Subcutaneous abdominal adipose tissue (tissue), 5 donors: ENCODE measurements around the gene LHB.

ENCODE experiments used
- H3K27ac ChIP-seq: one replicate; pipeline ENCODE4 v1.7.0; 2013; ENCODE audit warnings: low read depth, mild to moderate bottlenecking, inconsistent platforms, low read length, moderate library complexity
- H3K27me3 ChIP-seq, 5 donors: one replicate each; pipeline ENCODE4 v1.7.0; 2013; ENCODE audit warnings: low read length in 5 of 5, inconsistent platforms in 1 of 5; ENCODE audit not compliant: control insufficient read depth in 5 of 5, insufficient read depth in 4 of 5
- H3K36me3 ChIP-seq, 5 donors: one replicate each; pipeline ENCODE4 v1.7.0; 2013; ENCODE audit warnings: low read length in 5 of 5; ENCODE audit not compliant: control insufficient read depth in 5 of 5, insufficient read depth in 5 of 5
- H3K4me1 ChIP-seq, 5 donors: one replicate each; pipeline ENCODE4 v1.7.0; 2013; ENCODE audit warnings: low read length in 5 of 5, mild to moderate bottlenecking in 3 of 5, moderate library complexity in 1 of 5; ENCODE audit not compliant: control insufficient read depth in 5 of 5, insufficient read depth in 5 of 5
- H3K4me3 ChIP-seq, 5 donors: one replicate each; pipeline ENCODE4 v1.7.0; 2013; ENCODE audit warnings: low read length in 5 of 5, low read depth in 1 of 5
- H3K9ac ChIP-seq, 5 donors: one replicate each; pipeline ENCODE4 v1.7.0; 2013; ENCODE audit warnings: low read length in 5 of 5, mild to moderate bottlenecking in 4 of 5, moderate library complexity in 3 of 5
- H3K9me3 ChIP-seq, 5 donors: one replicate each; pipeline ENCODE4 v1.7.0; 2013; ENCODE audit warnings: low read length in 5 of 5; ENCODE audit not compliant: control insufficient read depth in 5 of 5
- donor health status: healthy.
- donor health status: healthy.
- donor health status: healthy.
- donor health status: healthy.
- donor health status: healthy.

The LHB gene

DNA sequence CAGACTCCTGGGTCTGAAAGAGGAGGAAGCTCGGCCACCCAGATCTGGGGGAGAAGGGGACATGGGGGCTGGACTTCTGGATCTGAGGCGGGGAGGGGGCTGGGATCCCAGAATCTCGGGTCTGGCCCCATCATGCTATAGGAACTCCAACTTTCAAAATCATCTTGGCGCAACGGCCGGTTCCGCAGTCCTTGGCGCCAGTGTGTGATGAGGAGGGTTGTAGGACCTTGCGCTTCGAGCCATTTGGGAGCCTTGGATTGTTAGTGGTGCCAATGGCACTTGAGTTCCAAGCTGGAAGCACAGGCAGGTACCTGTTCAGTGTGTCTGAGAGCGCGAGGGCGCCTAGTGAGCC, 22.9 kb downstream of the LHB start:
- peak overlapping the region; percentile 83 to 97 (median 96) for H3K4me3 ChIP-seq
- peak overlapping the region; percentile 98 for H3K27ac ChIP-seq
- peaks cover 6 to 52% (median 45%) of the 10 kb centered on the region in 5 donors for H3K4me1 ChIP-seq
- H3K9ac ChIP-seq = peak overlapping the region; percentile 71 to 99 (median 81)
- no peaks in the 10 kb centered on the region for H3K27me3 ChIP-seq
- H3K9me3 ChIP-seq = no peaks in the 10 kb centered on the region
- peaks cover 0 to 7% (median 0%) of the 10 kb centered on the region in 5 donors for H3K36me3 ChIP-seq

DNA sequence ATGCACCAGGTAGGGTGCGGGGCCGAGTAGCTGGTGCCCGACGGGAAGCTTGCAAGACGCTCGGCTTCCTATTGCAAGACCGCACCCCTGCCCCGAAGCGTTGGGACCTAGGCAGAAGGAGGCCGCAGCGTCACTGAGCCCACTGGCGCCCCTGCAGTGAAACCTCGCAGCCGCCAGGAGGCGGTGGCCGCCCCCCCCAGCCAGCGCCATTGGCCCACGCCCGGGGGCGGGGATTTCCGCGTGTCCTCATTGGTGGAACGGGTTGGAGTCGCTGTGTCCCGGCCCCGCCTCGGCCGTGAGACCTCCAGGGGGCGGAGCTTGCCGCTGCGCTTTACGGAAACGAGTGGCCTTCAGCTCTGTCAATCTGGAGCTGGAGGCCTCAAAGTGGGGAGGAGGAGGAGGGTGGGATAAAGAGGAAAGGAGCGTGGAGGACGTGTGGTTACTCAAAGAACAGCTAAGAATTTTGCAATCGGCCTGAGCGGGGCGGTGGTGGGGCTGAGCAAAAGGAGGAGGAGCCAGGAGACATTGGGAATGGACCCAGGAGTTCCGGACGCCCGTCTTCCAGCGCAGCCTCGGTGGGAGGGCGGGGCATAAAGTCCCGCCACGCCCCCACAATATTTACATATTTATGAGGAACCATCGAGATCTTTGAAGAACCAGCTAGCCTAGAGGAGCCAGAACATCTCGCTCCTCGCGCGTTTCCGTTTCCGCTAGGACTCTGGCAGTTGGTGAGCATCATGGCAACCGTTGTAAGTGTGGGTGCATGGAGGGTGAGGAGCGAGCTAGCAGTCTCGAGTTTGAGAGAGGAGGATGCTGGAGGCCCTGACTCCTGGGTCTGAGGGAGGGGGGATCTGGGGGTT, 23.5 kb downstream of the LHB start, which contains the start of the genes GYS1 and RUVBL2:
TSS of gene GYS1 (minus strand) at position 135 of the 860 bp plus-strand sequence. CDS start 197 bp downstream, outside the sequence.
TSS of gene RUVBL2 (plus strand) at position 713 of the 860 bp plus-strand sequence. CDS start at position 738, 25 bp downstream.
- Histone ChIP-seq H3K9me3 (no peaks in the 10 kb centered on the region), H3K27ac (peak within 1 kb of the TSS; percentile 98), H3K27me3 (no peaks in the 10 kb centered on the region), H3K4me3 (peak within 1 kb of the TSS; percentile 91 to 97 (median 97)), H3K4me1 (peaks cover 6 to 52% (median 45%) of the 10 kb centered on the region in 5 donors), H3K36me3 (peaks cover 0 to 13% (median 5%) of the 10 kb centered on the region in 5 donors), H3K9ac (peak within 1 kb of the TSS; percentile 71 to 99 (median 93))

DNA sequence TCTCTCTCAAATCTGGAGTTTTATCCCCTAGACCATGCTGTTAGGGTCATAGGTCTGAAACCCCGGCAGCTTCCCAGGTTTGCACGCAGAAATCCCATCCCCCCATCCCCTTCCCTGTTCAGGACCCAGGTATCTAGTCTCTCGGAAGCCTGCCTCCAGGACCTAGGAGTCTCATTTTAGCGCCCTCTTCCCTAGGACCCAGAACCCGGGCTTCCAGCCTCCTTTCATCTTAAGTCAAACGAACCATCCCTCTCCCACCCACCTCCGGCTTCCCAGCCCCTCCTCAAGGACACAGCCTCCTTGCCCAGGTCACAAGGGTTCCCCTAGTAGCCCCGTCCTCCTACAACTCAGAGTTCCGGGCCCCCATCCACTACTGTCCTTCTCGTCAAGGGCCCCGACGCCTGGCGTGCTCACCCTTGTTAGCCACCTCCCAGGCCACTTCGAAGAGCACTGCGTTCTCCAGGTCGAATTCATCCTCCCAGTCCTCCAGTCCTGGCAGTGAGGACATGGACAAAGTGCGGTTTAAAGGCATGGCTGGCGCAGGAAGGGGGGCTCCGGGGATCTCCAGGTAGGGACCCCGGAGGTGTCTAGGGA, 24.2 kb downstream of the LHB start:
- no peaks in the 10 kb centered on the region for H3K27me3 ChIP-seq
- H3K9ac ChIP-seq = peak overlapping the region; percentile 71 to 99 (median 93)
- H3K36me3 ChIP-seq = peaks cover 0 to 18% (median 10%) of the 10 kb centered on the region in 5 donors
- peaks cover 6 to 52% (median 45%) of the 10 kb centered on the region in 5 donors for H3K4me1 ChIP-seq
- H3K9me3 ChIP-seq = no peaks in the 10 kb centered on the region
- H3K27ac ChIP-seq = peak overlapping the region; percentile 98
- peak overlapping the region; percentile 91 to 97 (median 97) for H3K4me3 ChIP-seq

DNA sequence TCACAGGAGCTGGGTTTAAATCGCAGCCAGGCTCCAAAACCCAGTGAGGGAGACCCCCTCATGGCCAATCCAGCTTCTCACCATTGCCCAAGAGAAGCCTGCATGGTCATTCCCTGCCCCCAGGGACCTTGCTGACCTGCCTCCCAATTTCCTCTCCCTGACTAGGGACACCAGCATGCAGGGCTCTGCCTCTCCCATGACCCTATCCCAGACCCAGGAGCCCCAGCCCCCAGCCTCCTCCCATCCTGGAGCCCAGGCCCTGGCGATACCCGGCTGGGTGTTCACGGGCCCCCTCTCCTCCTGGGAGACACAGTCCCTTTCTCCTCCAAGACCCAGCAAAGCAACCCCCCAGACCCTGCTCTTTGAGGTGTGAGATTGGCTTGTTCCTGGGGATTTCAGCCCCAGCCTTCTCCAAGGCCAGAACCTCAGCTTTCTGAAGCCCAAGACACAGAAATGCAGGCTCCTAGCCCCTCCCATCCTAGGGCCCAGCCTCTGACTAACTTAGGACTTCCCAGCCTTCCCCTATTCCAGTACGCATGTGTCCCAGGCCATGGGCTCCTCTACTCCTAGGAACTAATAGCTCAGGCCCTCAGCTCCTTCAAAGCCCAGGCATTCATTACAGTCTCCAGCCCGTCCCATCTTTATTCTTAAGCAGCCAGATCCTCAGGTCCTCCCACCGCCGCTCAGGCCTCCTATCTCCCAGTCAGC, 24.9 kb downstream of the LHB start:
- Histone ChIP-seq H3K4me3 (peak overlapping the region; percentile 91 to 97 (median 97)), H3K9ac (peak overlapping the region; percentile 71 to 99 (median 93)), H3K27me3 (no peaks in the 10 kb centered on the region), H3K27ac (peak overlapping the region; percentile 98), H3K9me3 (no peaks in the 10 kb centered on the region), H3K36me3 (peaks cover 0 to 20% (median 13%) of the 10 kb centered on the region in 5 donors), H3K4me1 (peaks cover 6 to 52% (median 45%) of the 10 kb centered on the region in 5 donors)

DNA sequence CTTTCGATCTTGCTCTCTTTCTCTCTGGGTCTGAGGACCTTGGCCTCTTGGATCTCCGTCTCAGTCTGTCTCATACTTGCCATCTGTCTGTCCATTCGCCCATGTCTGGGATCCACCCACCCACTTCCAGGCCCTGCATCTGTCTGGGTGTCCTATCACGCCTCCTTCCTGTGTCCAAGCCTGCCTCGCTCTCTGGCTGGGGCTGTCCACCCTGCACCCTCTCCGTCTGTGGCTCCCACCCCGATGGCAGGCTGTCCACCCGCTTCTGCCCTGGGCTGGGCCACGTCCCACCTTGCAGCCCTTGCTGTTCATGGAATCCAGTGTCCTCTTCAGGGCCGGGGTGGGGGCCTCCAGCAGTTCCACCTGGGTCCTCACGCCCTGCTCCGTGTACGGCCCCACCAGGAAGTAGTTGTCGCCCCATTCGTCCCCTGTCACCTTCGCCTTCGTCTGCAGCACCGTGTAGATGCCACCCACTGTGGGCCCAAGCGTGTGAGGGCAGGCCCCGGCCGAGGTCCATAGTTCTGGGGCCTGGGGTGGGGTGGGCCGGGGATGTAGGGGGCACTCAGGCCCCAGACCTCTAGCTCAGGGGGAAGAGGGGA, 25.8 kb downstream of the LHB start:
- peaks cover 6 to 59% (median 50%) of the 10 kb centered on the region in 5 donors for H3K4me1 ChIP-seq
- no peaks in the 10 kb centered on the region for H3K27me3 ChIP-seq
- peak overlapping the region in 4 of 5 donors; percentile 91 to 97 (median 97) for H3K4me3 ChIP-seq
- peak overlapping the region in 4 of 5 donors; percentile 86 to 99 (median 94) for H3K9ac ChIP-seq
- no peaks in the 10 kb centered on the region for H3K9me3 ChIP-seq
- H3K36me3 ChIP-seq = peaks cover 0 to 25% (median 16%) of the 10 kb centered on the region in 5 donors
- peak overlapping the region; percentile 98 for H3K27ac ChIP-seq

DNA sequence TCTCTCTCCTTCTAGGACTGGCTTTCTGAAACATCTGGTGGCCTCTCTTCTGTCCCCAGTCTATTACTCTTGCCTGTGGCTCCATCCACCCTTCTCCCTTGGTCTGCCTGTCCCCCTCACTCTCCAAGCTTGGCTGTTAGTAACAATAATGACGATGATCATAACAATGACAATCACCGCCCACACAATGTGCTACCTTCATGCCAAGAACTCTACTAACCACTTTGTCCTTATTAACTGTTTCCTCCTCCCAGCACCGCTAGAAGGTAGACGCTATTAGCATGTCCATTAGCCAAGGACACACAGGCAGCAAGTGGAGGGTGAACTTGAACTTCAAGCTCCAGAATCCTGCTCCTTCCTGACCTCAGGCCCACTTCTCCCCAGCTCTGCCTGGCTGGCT, 26.5 kb downstream of the LHB start:
- peak overlapping the region; percentile 98 for H3K27ac ChIP-seq

DNA sequence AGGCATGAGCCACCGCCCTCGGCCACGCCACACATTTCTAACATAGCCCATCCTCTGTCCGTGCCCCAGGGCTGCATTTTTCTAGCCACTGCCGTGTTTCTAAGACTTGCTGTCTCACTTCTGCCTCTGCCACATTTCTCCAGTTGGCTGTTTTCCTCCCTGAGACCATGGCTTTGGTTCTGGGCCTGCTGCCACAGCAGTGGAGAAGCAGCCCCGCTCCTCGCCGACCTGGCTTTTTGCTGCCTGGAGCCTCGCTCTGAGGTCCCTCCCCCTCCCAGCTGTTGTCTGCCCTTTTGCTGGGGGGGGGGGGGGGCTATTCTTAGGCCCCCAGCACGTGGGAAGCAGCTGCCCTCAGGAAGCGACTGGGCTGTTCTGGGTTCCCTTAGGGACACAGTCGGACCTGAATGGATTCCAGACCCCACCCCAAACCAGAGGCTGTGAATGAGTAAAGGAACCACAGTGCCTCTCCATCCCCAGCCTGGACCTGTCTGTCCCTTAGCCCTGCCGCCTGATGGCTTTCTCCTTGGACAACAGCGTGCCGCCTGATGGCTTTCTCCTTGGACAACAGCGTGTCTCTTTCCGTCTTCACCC, 27.1 kb downstream of the LHB start:
- H3K4me1 ChIP-seq = peaks cover 6 to 64% (median 54%) of the 10 kb centered on the region in 5 donors
- H3K4me3 ChIP-seq = peak overlapping the region in 1 of 5 donors; percentile 53
- peaks cover 0 to 38% (median 29%) of the 10 kb centered on the region in 5 donors for H3K36me3 ChIP-seq
- H3K27me3 ChIP-seq = no peaks in the 10 kb centered on the region
- H3K27ac ChIP-seq = peak overlapping the region; percentile 98
- H3K9ac ChIP-seq = no peak overlapping the region
- no peaks in the 10 kb centered on the region for H3K9me3 ChIP-seq

More for the DNA sequence above, 26.5 kb downstream of the LHB start:
- Histone ChIP-seq H3K4me3 (peak overlapping the region in 1 of 5 donors; percentile 53), H3K9me3 (no peaks in the 10 kb centered on the region), H3K36me3 (peaks cover 0 to 32% (median 23%) of the 10 kb centered on the region in 5 donors), H3K27me3 (no peaks in the 10 kb centered on the region), H3K9ac (peak overlapping the region in 2 of 5 donors; percentile 54 to 95), H3K4me1 (peaks cover 6 to 64% (median 54%) of the 10 kb centered on the region in 5 donors)

DNA sequence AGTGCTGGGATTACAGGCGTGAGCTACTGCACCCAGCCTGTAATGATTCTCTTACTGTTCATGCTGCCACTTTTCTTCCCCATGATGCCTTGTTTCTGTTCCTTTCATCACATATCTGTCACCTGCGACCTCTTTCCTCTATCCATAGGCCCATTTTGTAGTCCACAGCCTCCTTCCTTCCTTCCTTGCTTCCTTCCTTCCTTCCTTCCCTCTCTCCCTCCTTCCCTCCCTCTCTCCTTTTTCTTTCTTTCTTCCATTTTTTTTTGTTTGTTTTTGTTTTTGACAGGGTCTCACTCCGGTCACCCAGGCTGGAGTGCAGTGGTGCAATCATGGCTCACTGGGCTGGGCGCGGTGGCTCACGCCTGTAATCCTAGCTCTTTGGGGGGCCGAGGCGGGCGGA, 28.0 kb downstream of the LHB start:
- no peak overlapping the region for H3K4me3 ChIP-seq
- no peak overlapping the region for H3K27ac ChIP-seq
- no peaks in the 10 kb centered on the region for H3K27me3 ChIP-seq
- H3K9me3 ChIP-seq = no peaks in the 10 kb centered on the region
- peaks cover 0 to 40% (median 32%) of the 10 kb centered on the region in 5 donors for H3K36me3 ChIP-seq
- H3K4me1 ChIP-seq = peaks cover 4 to 57% (median 46%) of the 10 kb centered on the region in 5 donors
- peak overlapping the region in 1 of 5 donors; percentile 11 for H3K9ac ChIP-seq

DNA sequence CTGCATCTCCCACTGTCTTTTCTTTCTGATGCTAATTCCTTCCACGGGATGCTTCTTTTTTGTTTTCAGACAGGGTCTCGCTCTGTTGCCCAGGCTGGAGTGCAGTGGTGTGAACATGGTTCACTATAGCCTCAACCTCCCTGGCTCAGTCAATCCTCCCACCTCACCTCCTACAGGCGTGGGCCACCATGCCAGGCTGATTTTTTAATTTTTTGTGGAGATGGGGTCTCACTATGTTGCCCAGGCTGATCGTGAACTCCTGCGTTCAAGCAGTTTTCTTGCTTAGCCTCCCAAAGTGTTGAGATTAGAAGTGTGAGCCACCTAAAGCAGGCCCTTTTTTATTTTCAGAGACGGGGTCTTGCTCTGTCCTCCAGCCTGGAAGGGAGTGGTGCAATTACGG, 28.6 kb downstream of the LHB start:
- H3K27ac ChIP-seq = no peak overlapping the region
- H3K4me1 ChIP-seq = peaks cover 2 to 56% (median 44%) of the 10 kb centered on the region in 5 donors
- no peak overlapping the region for H3K9ac ChIP-seq
- H3K27me3 ChIP-seq = no peaks in the 10 kb centered on the region
- peaks cover 3 to 46% (median 38%) of the 10 kb centered on the region in 5 donors for H3K36me3 ChIP-seq
- H3K9me3 ChIP-seq = no peaks in the 10 kb centered on the region
- no peak overlapping the region for H3K4me3 ChIP-seq
